WTC11 (cell line): Measurements from ENCODE around the gene CCDC170. TPM values are rescaled to one million over a fixed set of nuclear protein-coding genes. Genes with fewer than 3 reads are reported as not detected.
A peak's percentile ranks its signal among the peaks of the same experiment; 100 is the strongest.

Source experiments
- ATAC-seq: fragments of 200-7000 bp; cut with Tn5 transposase; 2 replicates; pipeline ENCODE4 v1.10.0; 2021; ENCODE audit warnings: mild to moderate bottlenecking, moderate library complexity
- CTCF ChIA-PET: fragments of 300-600 bp; sonication (Branson Sonifier 250); formaldehyde crosslinking; loops from one replicate; lab custom pipeline; 2021; ENCODE audit warnings: antibody characterized with exemption; lab: Charles Lee
- POLR2A ChIA-PET: fragments of 350-600 bp; sonication (Branson Sonifier 250); formaldehyde crosslinking; loops from one replicate; lab custom pipeline; 2021; ENCODE audit warnings: antibody characterized with exemption; lab: Charles Lee
- DNase-seq: peaks from one replicate; pipeline ENCODE4 v3.0.0; 2021; ENCODE audit warnings: low spot score
- H3K27ac Mint-ChIP-seq: 2 replicates; pipeline ENCODE4 v1.8.0; 2021; ENCODE audit warnings: mixed read lengths
- H3K27me3 Mint-ChIP-seq: 2 replicates; pipeline ENCODE4 v1.8.0; 2021; ENCODE audit warnings: low read depth, mild to moderate bottlenecking, moderate library complexity, mixed read lengths
- H3K36me3 Mint-ChIP-seq: 2 replicates; pipeline ENCODE4 v1.8.0; 2021; ENCODE audit warnings: mixed read lengths
- H3K4me1 Mint-ChIP-seq: 2 replicates; pipeline ENCODE4 v1.8.0; 2022; ENCODE audit warnings: mixed read lengths
- H3K4me3 Mint-ChIP-seq: 2 replicates; pipeline ENCODE4 v1.8.0; 2021; ENCODE audit warnings: mild to moderate bottlenecking, moderate library complexity, mixed read lengths
- H3K9me3 Mint-ChIP-seq: 2 replicates; pipeline ENCODE4 v1.8.0; 2021; ENCODE audit warnings: mixed read lengths
- AFF4 ChIP-seq: sonication (generic); formaldehyde crosslinking; IDR thresholded peaks from 2 replicates; pipeline ENCODE4 v1.8.1; 2023; ENCODE audit warnings: mild to moderate bottlenecking, missing genetic modification reagents, borderline replicate concordance
- ARID4B ChIP-seq: sonication (generic); formaldehyde crosslinking; IDR thresholded peaks from 2 replicates; pipeline ENCODE4 v1.8.0; 2023; ENCODE audit warnings: missing genetic modification reagents, mild to moderate bottlenecking, borderline replicate concordance
- CREB1 ChIP-seq: sonication (generic); formaldehyde crosslinking; IDR thresholded peaks from 2 replicates; pipeline ENCODE4 v1.8.0; 2023; ENCODE audit warnings: mild to moderate bottlenecking, missing genetic modification reagents
- EMX1 ChIP-seq: fragments of 250-450 bp; sonication (Bioruptor Pico); IDR thresholded peaks from 2 replicates; pipeline ENCODE4 v1.8.0; 2021; ENCODE audit warnings: mild to moderate bottlenecking
- ERG ChIP-seq: fragments of 250-450 bp; sonication (Bioruptor Pico); IDR thresholded peaks from 2 replicates; pipeline ENCODE4 v1.8.0; 2021; ENCODE audit warnings: mild to moderate bottlenecking
- GRHL2 ChIP-seq: fragments of 250-450 bp; sonication (Bioruptor Pico); IDR thresholded peaks from 2 replicates; pipeline ENCODE4 v1.8.0; 2022; ENCODE audit warnings: mild to moderate bottlenecking, moderate library complexity; ENCODE audit not compliant: insufficient replicate concordance, severe bottlenecking
- HMGA2 ChIP-seq: fragments of 250-450 bp; sonication (Bioruptor Pico); IDR thresholded peaks from 2 replicates; pipeline ENCODE4 v1.4.0; 2021; ENCODE audit warnings: mild to moderate bottlenecking, moderate library complexity
- ZNF121 ChIP-seq: sonication (generic); formaldehyde crosslinking; IDR thresholded peaks from 2 replicates; pipeline ENCODE4 v1.8.0; 2023; ENCODE audit warnings: missing genetic modification reagents
- ZNF232 ChIP-seq: sonication (generic); formaldehyde crosslinking; IDR thresholded peaks from 2 replicates; pipeline ENCODE4 v1.8.0; 2022; ENCODE audit warnings: mild to moderate bottlenecking, missing genetic modification reagents
- ZNF263 ChIP-seq: sonication (generic); formaldehyde crosslinking; IDR thresholded peaks from 2 replicates; pipeline ENCODE4 v1.8.1; 2022; ENCODE audit warnings: low read depth, mild to moderate bottlenecking, moderate library complexity, missing genetic modification reagents
- ZNF317 ChIP-seq: sonication (generic); formaldehyde crosslinking; IDR thresholded peaks from 2 replicates; pipeline ENCODE4 v1.8.1; 2023; ENCODE audit warnings: low read depth, mild to moderate bottlenecking, moderate library complexity, missing genetic modification reagents, borderline replicate concordance
- ZSCAN18 ChIP-seq: fragments of 250-450 bp; sonication (Bioruptor Pico); IDR thresholded peaks from 2 replicates; pipeline ENCODE4 v2.1.2; 2022; ENCODE audit warnings: mild to moderate bottlenecking, moderate library complexity
- total RNA-seq: library from RNA; stranded (reverse); gene quantifications from 3 replicates; pipeline ENCODE4 v1.2.3, GENCODE V29; 2021
- TF ChIP-seq, protein P1 (sequence below): sonication (generic); formaldehyde crosslinking; IDR thresholded peaks from 2 replicates; pipeline ENCODE4 v1.8.0; 2022; ENCODE audit warnings: mild to moderate bottlenecking, missing genetic modification reagents
- TF ChIP-seq, protein P2 (sequence below): fragments of 250-450 bp; sonication (Bioruptor Pico); IDR thresholded peaks from 2 replicates; pipeline ENCODE4 v1.9.0; 2021; ENCODE audit warnings: mild to moderate bottlenecking
- TF ChIP-seq, protein P3 (sequence below): sonication (generic); formaldehyde crosslinking; IDR thresholded peaks from 2 replicates; pipeline ENCODE4 v1.8.1; 2023; ENCODE audit warnings: mild to moderate bottlenecking, missing genetic modification reagents, moderate library complexity
- TF ChIP-seq, protein P4 (sequence below): sonication (generic); formaldehyde crosslinking; IDR thresholded peaks from 2 replicates; pipeline ENCODE4 v1.8.1; 2023; ENCODE audit warnings: mild to moderate bottlenecking, missing genetic modification reagents, moderate library complexity
- TF ChIP-seq, protein P5 (sequence below): sonication (generic); formaldehyde crosslinking; conservative IDR thresholded peaks from 2 replicates; pipeline ENCODE4 v1.8.1; 2023; ENCODE audit warnings: mild to moderate bottlenecking, low read depth, missing genetic modification reagents, moderate library complexity

The CCDC170 gene
- total RNA-seq, 1 experiment from 2014 or later = 0.26 TPM

DNA sequence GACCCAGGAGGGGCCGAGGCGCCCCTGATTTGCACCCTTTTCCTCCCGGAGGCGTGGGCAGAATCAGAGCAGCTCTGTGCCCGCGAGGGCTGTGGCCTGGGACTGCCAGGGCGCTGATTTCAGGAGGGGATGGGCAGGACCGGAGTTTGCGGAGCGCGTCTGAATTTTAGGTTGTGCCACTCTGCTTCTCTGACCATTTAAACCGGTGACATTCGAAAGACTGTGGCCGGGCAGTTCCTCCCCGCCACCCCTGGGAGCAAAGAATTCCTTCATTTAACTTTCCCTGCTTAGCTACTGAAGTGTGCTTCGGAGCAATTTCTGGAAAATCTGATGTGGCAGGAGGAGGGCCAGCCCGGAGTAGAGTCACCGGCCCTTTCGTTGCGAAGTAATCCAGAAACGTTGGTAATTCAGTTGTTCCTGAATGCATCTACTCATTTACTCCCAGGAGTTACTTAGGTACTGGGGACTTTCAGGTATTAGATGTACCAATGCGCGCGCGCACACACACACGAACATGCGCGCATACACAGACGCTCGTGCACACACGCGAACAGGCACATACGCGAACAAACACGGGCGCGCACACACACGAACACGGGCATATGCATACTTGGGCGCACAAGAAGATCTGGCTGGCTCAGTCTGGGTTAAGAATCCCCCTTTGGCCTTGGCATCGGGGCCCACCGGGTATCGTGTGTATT, 568 bp downstream of the CCDC170 start (continued):
- TF ChIP-seq, protein P1, sequence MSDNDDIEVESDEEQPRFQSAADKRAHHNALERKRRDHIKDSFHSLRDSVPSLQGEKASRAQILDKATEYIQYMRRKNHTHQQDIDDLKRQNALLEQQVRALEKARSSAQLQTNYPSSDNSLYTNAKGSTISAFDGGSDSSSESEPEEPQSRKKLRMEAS (CRISPR knock-in tag) = no peak
- TF ChIP-seq GRHL2 (CRISPR knock-in tag) (no peak), ZNF121 (CRISPR knock-in tag) (no peak), ZSCAN18 (CRISPR knock-in tag) (no peak), EMX1 (CRISPR knock-in tag) (no peak), ARID4B (CRISPR knock-in tag) (no peak)
- TF ChIP-seq, protein P2, sequence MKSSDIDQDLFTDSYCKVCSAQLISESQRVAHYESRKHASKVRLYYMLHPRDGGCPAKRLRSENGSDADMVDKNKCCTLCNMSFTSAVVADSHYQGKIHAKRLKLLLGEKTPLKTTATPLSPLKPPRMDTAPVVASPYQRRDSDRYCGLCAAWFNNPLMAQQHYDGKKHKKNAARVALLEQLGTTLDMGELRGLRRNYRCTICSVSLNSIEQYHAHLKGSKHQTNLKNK (CRISPR knock-in tag) = no peak
- TF ChIP-seq, protein P3, sequence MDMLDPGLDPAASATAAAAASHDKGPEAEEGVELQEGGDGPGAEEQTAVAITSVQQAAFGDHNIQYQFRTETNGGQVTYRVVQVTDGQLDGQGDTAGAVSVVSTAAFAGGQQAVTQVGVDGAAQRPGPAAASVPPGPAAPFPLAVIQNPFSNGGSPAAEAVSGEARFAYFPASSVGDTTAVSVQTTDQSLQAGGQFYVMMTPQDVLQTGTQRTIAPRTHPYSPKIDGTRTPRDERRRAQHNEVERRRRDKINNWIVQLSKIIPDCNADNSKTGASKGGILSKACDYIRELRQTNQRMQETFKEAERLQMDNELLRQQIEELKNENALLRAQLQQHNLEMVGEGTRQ (CRISPR knock-in tag) = no peak

GRCh38 chr6:151494936-151495320, 1.1 kb downstream of the CCDC170 start:
- H3K4me3 Mint-ChIP-seq = peak overlapping the region; percentile 83
- ATAC-seq = no peak
- TF ChIP-seq, protein P3 (CRISPR knock-in tag) = no peak
- no peak for TF ChIP-seq ZNF263
- TF ChIP-seq, protein P4, sequence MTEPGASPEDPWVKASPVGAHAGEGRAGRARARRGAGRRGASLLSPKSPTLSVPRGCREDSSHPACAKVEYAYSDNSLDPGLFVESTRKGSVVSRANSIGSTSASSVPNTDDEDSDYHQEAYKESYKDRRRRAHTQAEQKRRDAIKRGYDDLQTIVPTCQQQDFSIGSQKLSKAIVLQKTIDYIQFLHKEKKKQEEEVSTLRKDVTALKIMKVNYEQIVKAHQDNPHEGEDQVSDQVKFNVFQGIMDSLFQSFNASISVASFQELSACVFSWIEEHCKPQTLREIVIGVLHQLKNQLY (CRISPR knock-in tag) = no peak
- TF ChIP-seq AFF4 (CRISPR knock-in tag) = no peak
- no peak for TF ChIP-seq ZNF232 (CRISPR knock-in tag)
- no peak for TF ChIP-seq ZNF317 (CRISPR knock-in tag)
- TF ChIP-seq, protein P5, sequence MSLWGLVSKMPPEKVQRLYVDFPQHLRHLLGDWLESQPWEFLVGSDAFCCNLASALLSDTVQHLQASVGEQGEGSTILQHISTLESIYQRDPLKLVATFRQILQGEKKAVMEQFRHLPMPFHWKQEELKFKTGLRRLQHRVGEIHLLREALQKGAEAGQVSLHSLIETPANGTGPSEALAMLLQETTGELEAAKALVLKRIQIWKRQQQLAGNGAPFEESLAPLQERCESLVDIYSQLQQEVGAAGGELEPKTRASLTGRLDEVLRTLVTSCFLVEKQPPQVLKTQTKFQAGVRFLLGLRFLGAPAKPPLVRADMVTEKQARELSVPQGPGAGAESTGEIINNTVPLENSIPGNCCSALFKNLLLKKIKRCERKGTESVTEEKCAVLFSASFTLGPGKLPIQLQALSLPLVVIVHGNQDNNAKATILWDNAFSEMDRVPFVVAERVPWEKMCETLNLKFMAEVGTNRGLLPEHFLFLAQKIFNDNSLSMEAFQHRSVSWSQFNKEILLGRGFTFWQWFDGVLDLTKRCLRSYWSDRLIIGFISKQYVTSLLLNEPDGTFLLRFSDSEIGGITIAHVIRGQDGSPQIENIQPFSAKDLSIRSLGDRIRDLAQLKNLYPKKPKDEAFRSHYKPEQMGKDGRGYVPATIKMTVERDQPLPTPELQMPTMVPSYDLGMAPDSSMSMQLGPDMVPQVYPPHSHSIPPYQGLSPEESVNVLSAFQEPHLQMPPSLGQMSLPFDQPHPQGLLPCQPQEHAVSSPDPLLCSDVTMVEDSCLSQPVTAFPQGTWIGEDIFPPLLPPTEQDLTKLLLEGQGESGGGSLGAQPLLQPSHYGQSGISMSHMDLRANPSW = no peak
- no peak for TF ChIP-seq CREB1
- no peak for TF ChIP-seq ERG
- no peak for TF ChIP-seq HMGA2 (CRISPR knock-in tag)

More at GRCh38 chr6:151494936-151495320, 1.1 kb downstream of the CCDC170 start:
- peaks cover 17% of the 10 kb centered on the region for H3K4me1 Mint-ChIP-seq
- CTCF ChIA-PET = no interaction called here
- no peak for DNase-seq
- no peaks in the 10 kb centered on the region for H3K9me3 Mint-ChIP-seq
- peaks cover 61% of the 10 kb centered on the region for H3K27me3 Mint-ChIP-seq
- POLR2A ChIA-PET = no interaction called here
- no peaks in the 10 kb centered on the region for H3K36me3 Mint-ChIP-seq
- H3K27ac Mint-ChIP-seq = no peak overlapping the region
